OCI-LY1 (cell line): ENCODE results near the gene CRISP2.

Experiments used
- CTCF ChIP-seq: fragments of 200-600 bp; sonication (generic), shearing (Covaris generic); IDR thresholded peaks from 2 replicates; pipeline ENCODE4 v1.5.1; 2017; ENCODE audit warnings: mild to moderate bottlenecking, antibody characterized with exemption, low read length, moderate library complexity, mixed read lengths
- EZH2 ChIP-seq: fragments of 200-600 bp; sonication (generic), shearing (Covaris generic); IDR thresholded peaks from 2 replicates; pipeline ENCODE4 v1.8.0; 2017; ENCODE audit warnings: borderline replicate concordance, mixed run types, mild to moderate bottlenecking, antibody characterized with exemption, low read length, moderate library complexity, mixed read lengths

- TF ChIP-seq CTCF, result no peak
- TF ChIP-seq EZH2, result no peak
Measured at GRCh38 chr6:49653438-49653837, 59.9 kb downstream of the CRISP2 start.
